Sigmoid colon (tissue), 4 donors: ENCODE data around the gene WNK2.

Source experiments
- CTCF ChIP-seq, 4 experiments: fragments of 450-650 bp in 3 of 4; fragments of 200-600 bp in 1 of 4; IDR thresholded peaks; one replicate each; pipeline ENCODE4 v1.5.1; 2016 to 2019; ENCODE audit warnings: antibody characterized with exemption in 4 of 4, mild to moderate bottlenecking in 3 of 4, moderate library complexity in 2 of 4
- EP300 ChIP-seq, 4 donors: sonication (generic); formaldehyde crosslinking; IDR thresholded peaks; one replicate each; pipeline ENCODE4 v1.6.1; 2017; ENCODE audit warnings: antibody characterized with exemption in 4 of 4
- POLR2A ChIP-seq, 2 donors: fragments of 450-650 bp; IDR thresholded peaks; one replicate each; pipeline ENCODE4 v1.6.1; 2016; ENCODE audit warnings: antibody characterized with exemption in 2 of 2, mild to moderate bottlenecking in 2 of 2, moderate library complexity in 2 of 2

- TF ChIP-seq CTCF (IDR thresholded peaks at IDR 0.05) = no peak
- TF ChIP-seq POLR2A (IDR thresholded peaks at IDR 0.05) = no peak
- no peak for TF ChIP-seq EP300 (IDR thresholded peaks at IDR 0.05)
Measured at GRCh38 chr9:93287593-93287992, 103.7 kb downstream of the WNK2 start.
